Suprapubic skin (tissue), 4 donors: ENCODE results near the gene DUS1L. TPM values are rescaled to one million over a fixed set of nuclear protein-coding genes. Genes with fewer than 3 reads are reported as not detected.

Experiments
- DNase-seq, 2 donors: peaks; one replicate each; pipeline ENCODE4 v3.0.0-alpha.2; 2019; ENCODE audit warnings: low spot score in 2 of 2
- H3K27ac ChIP-seq: fragments of 200-600 bp; sonication (generic); one replicate; pipeline ENCODE4 v1.5.1; 2019
- H3K27me3 ChIP-seq: fragments of 200-600 bp; sonication (generic); one replicate; pipeline ENCODE4 v1.5.1; 2019
- H3K36me3 ChIP-seq: fragments of 200-600 bp; sonication (generic); one replicate; pipeline ENCODE4 v1.5.1; 2019
- H3K4me1 ChIP-seq: fragments of 200-600 bp; sonication (generic); one replicate; pipeline ENCODE4 v1.5.1; 2019
- H3K4me3 ChIP-seq: fragments of 200-600 bp; sonication (generic); one replicate; pipeline ENCODE4 v1.5.1; 2019; ENCODE audit warnings: mild to moderate bottlenecking
- H3K9me3 ChIP-seq: fragments of 200-600 bp; sonication (generic); one replicate; pipeline ENCODE4 v1.5.1; 2019
- EP300 ChIP-seq: sonication (generic); formaldehyde crosslinking; IDR thresholded peaks from one replicate; pipeline ENCODE4 v1.6.1; 2017; ENCODE audit warnings: antibody characterized with exemption
- POLR2A ChIP-seq, 2 donors: fragments of 450-650 bp; IDR thresholded peaks; one replicate each; pipeline ENCODE4 v1.6.1; 2017; ENCODE audit warnings: antibody characterized with exemption in 2 of 2, mild to moderate bottlenecking in 2 of 2, moderate library complexity in 2 of 2
- POLR2AphosphoS5 ChIP-seq, 3 donors: sonication (generic); formaldehyde crosslinking; IDR thresholded peaks; one replicate each; pipeline ENCODE4 v1.6.1; 2017; ENCODE audit warnings: antibody characterized with exemption in 3 of 3
- WGBS: methylation state at CpG from one replicate; pipeline ENCODE4 v1.1.5; 2018; 5-methylcytosine and 5-hydroxymethylcytosine counted together
- total RNA-seq, 4 donors: library from RNA; depleted of rRNA; stranded (reverse); fragments of >200 nt; gene quantifications; one replicate each; pipeline ENCODE4 v1.1.0, GENCODE V29; 2016
- TF ChIP-seq, protein P1 (sequence below), 2 donors: fragments of 200-600 bp in 1 of 2; fragments of 450-650 bp in 1 of 2; sonication (generic) in 1 of 2; IDR thresholded peaks; one replicate each; pipeline ENCODE4 v1.5.1; 2016 to 2019; ENCODE audit warnings: antibody characterized with exemption in 2 of 2, mild to moderate bottlenecking in 1 of 2, moderate library complexity in 1 of 2

Gene DUS1L
- total RNA-seq, 4 donors from 2014 or later: 79.3 to 176 (median 108) TPM

DNA sequence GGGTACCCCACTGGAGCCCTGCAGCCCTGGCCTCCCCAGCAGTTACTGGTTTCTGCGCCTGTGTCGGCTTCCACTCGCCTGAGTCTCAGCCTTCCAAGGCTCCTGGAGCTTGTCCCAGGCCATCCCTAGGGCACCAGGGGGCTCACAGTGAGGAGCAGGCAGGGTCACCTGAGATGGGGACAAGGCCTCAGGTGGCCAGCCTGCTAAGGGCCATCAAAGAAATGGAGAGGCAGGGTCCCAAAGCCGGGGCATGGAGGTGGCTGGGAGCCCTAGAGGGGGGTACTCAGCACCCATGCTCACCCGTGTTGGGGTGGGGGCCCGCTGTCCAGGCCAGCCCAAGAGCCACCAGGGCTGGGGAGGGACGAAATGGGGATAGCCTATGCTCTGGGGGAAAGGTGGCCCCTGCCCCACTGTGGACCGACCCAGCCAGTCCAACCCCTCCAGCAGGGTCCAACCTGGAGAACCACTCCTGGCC lies 31.1 kb upstream of the DUS1L start:
- no peak for DNase-seq
- H3K9me3 ChIP-seq: no peaks in the 10 kb centered on the region
- H3K27ac ChIP-seq: peak overlapping the region; percentile 97
- 70% methylated on average over 5 of the region's 8 CpGs for WGBS
- peak overlapping the region; percentile 75 for H3K4me3 ChIP-seq
- no peaks in the 10 kb centered on the region for H3K27me3 ChIP-seq
- TF ChIP-seq, protein P1, sequence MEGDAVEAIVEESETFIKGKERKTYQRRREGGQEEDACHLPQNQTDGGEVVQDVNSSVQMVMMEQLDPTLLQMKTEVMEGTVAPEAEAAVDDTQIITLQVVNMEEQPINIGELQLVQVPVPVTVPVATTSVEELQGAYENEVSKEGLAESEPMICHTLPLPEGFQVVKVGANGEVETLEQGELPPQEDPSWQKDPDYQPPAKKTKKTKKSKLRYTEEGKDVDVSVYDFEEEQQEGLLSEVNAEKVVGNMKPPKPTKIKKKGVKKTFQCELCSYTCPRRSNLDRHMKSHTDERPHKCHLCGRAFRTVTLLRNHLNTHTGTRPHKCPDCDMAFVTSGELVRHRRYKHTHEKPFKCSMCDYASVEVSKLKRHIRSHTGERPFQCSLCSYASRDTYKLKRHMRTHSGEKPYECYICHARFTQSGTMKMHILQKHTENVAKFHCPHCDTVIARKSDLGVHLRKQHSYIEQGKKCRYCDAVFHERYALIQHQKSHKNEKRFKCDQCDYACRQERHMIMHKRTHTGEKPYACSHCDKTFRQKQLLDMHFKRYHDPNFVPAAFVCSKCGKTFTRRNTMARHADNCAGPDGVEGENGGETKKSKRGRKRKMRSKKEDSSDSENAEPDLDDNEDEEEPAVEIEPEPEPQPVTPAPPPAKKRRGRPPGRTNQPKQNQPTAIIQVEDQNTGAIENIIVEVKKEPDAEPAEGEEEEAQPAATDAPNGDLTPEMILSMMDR (IDR thresholded peaks at IDR 0.05): no peak
- no peak for TF ChIP-seq POLR2AphosphoS5 (IDR thresholded peaks at IDR 0.05)
- TF ChIP-seq POLR2A (IDR thresholded peaks at IDR 0.05): no peak
- no peak for TF ChIP-seq EP300
- peaks cover 46% of the 10 kb centered on the region for H3K36me3 ChIP-seq
- H3K4me1 ChIP-seq: peaks cover 52% of the 10 kb centered on the region

DNA sequence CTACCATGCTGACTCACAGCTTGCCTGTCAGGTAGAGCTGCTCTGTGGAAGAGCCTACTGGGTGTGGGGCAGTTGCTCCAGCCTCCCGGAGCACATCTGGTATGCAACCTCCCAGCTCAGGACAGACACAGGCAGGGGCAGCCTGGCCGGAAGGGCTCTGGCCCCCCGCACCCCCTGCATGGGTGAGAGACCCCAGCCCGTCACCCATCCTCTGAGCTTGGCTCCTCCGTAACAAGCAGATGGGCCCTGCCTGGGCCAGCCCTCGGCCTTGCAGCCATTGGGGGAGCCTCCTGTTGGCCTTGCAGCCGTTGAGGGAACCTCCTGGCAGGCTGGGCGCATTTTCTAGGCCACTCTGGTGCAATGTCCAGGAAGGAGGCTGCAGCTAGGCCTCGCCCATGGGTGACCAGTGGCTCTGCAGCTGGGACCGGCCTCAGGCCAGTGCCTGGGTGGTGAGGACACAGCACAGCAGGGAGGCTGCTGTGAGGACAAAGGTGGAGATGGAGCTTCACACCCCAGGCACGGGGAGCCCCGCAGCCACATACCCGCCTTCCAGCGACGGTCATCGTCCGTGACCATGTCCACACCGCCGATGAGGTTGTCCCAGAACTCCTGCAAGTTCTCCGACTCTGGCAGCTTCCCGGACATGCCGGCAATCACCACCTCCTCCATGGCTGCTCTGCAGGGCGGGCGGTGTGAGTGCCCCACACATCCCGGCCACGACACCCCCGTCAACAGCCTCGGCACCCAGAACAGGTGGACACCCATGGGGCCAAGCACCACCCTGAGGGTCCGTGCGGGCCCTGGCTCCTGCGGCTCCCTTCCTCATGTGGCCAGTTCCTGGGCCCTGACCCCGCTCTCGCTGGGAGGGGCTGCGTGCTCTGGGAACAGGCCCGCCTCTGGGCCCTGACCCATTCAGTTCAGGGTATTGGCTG lies 30.4 kb upstream of the DUS1L start:
- TF ChIP-seq POLR2A (IDR thresholded peaks at IDR 0.05) (no peak), POLR2AphosphoS5 (IDR thresholded peaks at IDR 0.05) (no peak), EP300 (no peak)
- TF ChIP-seq, protein P1 (IDR thresholded peaks at IDR 0.05): no peak
- DNase-seq: peak in 1 of 2 donors; percentile 64
- H3K36me3 ChIP-seq: peaks cover 53% of the 10 kb centered on the region
- no peaks in the 10 kb centered on the region for H3K9me3 ChIP-seq
- peak overlapping the region; percentile 5 for H3K27ac ChIP-seq
- no peaks in the 10 kb centered on the region for H3K27me3 ChIP-seq
- peak overlapping the region; percentile 75 for H3K4me3 ChIP-seq
- 94% methylated on average over 20 of the region's 35 CpGs for WGBS
- peaks cover 45% of the 10 kb centered on the region for H3K4me1 ChIP-seq

DNA sequence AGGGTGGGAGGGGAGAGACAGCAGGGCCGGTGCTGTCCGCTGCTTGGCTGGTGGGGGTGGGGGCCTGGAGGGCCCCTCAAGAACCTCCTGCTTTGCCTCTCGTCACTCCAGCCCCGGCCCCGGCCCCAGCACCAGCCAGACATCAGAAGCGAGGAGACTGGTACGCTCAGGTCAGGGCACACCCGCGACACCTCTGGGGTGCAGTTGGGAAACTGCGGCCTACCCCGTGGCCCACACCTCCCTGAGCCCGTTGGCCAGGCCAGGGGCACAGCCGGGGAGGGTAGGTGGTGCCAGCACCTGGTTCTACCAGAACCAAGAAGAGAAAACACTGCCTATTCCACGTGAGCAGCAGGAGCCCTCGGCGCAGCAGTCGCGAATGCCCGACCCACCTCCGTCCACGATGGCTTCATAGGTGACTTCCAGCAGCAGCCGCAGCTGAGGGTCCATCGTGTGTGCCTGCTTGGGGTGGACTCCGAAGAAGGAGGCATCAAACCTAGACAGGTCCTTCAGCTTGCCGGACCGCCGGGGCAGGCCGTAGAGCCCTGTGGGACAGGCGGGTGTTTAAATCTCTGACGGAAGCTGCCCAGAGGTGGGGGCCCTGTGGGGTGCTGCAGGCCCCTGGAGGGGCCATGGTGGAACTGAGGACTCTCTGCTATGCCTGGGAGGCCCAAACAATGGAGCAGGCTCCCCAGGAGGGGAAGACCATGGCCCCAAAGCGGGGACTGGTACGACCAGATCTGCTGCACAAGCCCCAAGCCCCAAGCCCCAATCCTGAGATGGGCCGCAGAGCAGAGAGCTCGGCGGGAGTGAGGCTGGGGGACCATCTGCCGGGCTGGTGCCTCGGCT lies 29.6 kb upstream of the DUS1L start:
- DNase-seq: no peak
- no peaks in the 10 kb centered on the region for H3K9me3 ChIP-seq
- H3K4me3 ChIP-seq: peak overlapping the region; percentile 75
- H3K4me1 ChIP-seq: peaks cover 36% of the 10 kb centered on the region
- TF ChIP-seq POLR2AphosphoS5 (IDR thresholded peaks at IDR 0.05) (no peak), EP300 (no peak), POLR2A (IDR thresholded peaks at IDR 0.05) (no peak)
- TF ChIP-seq, protein P1 (IDR thresholded peaks at IDR 0.05): no peak
- WGBS: 93% methylated on average over 14 of the region's 37 CpGs
- H3K36me3 ChIP-seq: peaks cover 61% of the 10 kb centered on the region
- no peak overlapping the region for H3K27ac ChIP-seq
- H3K27me3 ChIP-seq: no peaks in the 10 kb centered on the region

DNA sequence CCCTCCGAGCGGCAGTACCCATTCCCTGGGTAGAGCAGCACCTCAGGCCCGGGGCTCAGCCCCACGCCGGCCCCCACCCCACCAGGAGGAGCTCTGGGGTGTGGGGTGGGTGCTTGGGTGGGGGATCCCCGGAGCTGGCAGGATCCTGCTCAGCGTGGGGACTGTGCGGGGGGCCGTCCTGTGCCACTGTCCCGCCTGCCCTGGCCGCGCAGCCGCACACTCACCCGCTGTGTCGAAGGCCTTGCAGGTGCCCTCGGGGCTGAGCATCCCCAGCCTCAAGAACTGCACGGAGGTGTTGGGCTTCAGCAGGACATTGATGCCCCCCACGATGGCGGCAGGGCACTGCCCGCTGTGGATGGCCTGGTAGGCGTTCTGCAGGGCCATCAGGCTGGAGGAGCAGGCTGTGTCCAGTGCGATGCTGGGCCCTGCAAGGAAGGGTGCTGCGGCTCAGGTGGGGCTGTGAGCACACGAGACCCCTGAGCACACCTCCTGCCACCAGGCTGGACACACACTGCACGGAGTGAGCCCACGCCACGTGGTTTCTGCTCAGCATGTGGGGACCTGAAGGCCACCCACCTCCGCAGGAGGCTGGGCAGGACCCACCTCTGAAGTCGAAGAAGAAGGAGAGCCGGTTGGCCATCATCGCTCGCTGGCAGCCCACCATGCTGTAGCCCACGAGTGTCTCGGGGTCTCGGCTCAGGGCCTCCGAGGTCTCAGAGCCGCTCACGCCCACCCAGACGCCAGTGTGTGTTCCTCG lies 27.6 kb upstream of the DUS1L start:
- Histone ChIP-seq H3K27me3 (no peaks in the 10 kb centered on the region), H3K36me3 (peaks cover 81% of the 10 kb centered on the region), H3K4me3 (no peak overlapping the region), H3K4me1 (peaks cover 23% of the 10 kb centered on the region), H3K9me3 (no peaks in the 10 kb centered on the region), H3K27ac (no peak overlapping the region)
- TF ChIP-seq, protein P1 (IDR thresholded peaks at IDR 0.05): no peak
- TF ChIP-seq POLR2A (IDR thresholded peaks at IDR 0.05): no peak
- no peak for TF ChIP-seq EP300
- no peak for TF ChIP-seq POLR2AphosphoS5 (IDR thresholded peaks at IDR 0.05)
- no peak for DNase-seq
- 92% methylated on average over 5 of the region's 40 CpGs for WGBS
